Fibroblast of the aortic adventitia (primary cell): ENCODE data around the gene NOLC1. TPM values are rescaled to one million over a fixed set of nuclear protein-coding genes. Genes with fewer than 3 reads are reported as not detected.

Source experiments
- DNase-seq: peaks from one replicate; pipeline ENCODE4 v3.0.0-alpha.2; 2010; ENCODE audit warnings: low read depth
- H3K4me3 ChIP-seq: 2 replicates; pipeline ENCODE4 v1.5.1; 2011; ENCODE audit warnings: low read depth, mild to moderate bottlenecking, control low read depth, low read length, moderate library complexity
- total RNA-seq: library from RNA; depleted of rRNA; stranded (reverse); fragments of >200 nt; gene quantifications from 2 replicates; pipeline ENCODE4 v1.2.3, GENCODE V29; 2012; ENCODE audit warnings: low replicate concordance
- TF ChIP-seq, protein P1 (sequence below): IDR thresholded peaks from 2 replicates; pipeline ENCODE4 v1.5.1; 2011; ENCODE audit warnings: mild to moderate bottlenecking, low read length, control low read depth, inconsistent platforms; ENCODE audit not compliant: insufficient read depth

NOLC1 gene
- total RNA-seq, 1 donor = 45.3 TPM

DNA sequence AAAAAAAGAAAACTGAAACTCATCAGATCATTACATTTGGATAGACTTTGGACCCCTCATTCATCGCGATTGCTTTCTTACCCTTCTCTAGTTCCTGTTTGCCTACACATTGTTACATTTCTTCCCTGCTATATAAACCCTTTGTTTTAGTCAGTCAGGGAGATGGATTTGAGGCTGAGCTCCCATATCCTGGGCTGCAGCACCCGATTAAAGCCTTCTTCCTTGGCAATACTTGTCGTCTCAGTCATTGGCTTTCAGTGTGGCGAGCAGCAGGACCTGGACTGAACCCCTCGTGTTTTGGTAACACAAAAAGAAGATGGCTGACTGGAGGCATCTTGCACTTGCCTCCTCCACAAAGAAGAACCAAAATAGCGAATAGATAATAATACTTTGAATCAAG is 39.8 kb downstream of the NOLC1 start:
- no peak overlapping the region for H3K4me3 ChIP-seq
- TF ChIP-seq, protein P1, sequence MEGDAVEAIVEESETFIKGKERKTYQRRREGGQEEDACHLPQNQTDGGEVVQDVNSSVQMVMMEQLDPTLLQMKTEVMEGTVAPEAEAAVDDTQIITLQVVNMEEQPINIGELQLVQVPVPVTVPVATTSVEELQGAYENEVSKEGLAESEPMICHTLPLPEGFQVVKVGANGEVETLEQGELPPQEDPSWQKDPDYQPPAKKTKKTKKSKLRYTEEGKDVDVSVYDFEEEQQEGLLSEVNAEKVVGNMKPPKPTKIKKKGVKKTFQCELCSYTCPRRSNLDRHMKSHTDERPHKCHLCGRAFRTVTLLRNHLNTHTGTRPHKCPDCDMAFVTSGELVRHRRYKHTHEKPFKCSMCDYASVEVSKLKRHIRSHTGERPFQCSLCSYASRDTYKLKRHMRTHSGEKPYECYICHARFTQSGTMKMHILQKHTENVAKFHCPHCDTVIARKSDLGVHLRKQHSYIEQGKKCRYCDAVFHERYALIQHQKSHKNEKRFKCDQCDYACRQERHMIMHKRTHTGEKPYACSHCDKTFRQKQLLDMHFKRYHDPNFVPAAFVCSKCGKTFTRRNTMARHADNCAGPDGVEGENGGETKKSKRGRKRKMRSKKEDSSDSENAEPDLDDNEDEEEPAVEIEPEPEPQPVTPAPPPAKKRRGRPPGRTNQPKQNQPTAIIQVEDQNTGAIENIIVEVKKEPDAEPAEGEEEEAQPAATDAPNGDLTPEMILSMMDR = no peak
- DNase-seq = no peak

GRCh38 chr10:102195296-102195870 is 43.2 kb downstream of the NOLC1 start:
- DNase-seq = no peak
- TF ChIP-seq, protein P1 = no peak
- H3K4me3 ChIP-seq = no peak overlapping the region

GRCh38 chr10:102196893-102197292 is 44.7 kb downstream of the NOLC1 start:
- DNase-seq = no peak
- TF ChIP-seq, protein P1 = no peak
- no peak overlapping the region for H3K4me3 ChIP-seq

GRCh38 chr10:102198027-102198426 is 45.8 kb downstream of the NOLC1 start:
- DNase-seq = no peak
- TF ChIP-seq, protein P1 = no peak
- H3K4me3 ChIP-seq = no peak overlapping the region

DNA sequence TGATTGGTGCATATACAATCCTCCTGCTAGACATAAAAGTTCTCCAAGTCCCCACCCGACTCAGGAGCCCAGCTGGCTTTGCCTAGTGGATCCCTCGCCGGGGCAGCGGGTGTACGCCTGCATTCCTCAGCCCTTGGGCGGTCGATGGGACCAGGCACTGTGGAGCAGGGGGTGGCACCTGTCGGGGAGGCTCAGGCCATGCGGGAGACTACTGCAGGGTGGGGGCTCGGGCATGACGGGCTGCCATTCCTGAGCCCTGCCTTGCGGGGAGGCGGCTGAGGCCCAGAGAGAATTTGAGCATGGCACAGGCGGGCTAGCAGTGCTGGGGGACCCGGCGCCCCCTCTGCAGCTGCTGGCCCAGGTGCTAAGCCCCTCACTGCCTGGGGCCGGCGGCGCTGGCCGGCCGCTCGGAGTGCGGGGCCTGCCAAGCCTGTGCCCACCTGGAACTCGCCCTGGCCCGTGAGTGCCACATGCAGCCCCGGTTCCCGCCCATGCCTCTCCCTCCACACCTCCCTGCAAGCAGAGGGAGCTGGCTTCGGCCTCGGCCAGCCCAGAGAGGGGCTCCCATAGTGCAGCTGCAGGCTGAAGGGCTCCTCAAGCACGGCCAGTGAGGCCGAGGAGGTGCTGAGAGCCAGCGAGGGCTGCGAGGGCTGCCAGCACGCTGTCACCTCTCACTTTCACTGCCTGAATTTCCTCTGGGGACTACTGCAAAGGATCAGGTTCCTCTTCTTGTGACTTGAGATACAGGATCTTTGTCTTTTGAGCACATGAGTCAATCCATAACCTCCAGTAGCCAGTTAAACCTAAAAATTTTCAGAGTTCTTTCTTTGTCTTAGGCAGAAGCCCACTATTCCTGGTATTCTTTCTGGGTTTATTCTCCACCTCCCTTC is 48.8 kb downstream of the NOLC1 start:
- TF ChIP-seq, protein P1 = no peak
- DNase-seq = no peak
- H3K4me3 ChIP-seq = no peak overlapping the region

DNA sequence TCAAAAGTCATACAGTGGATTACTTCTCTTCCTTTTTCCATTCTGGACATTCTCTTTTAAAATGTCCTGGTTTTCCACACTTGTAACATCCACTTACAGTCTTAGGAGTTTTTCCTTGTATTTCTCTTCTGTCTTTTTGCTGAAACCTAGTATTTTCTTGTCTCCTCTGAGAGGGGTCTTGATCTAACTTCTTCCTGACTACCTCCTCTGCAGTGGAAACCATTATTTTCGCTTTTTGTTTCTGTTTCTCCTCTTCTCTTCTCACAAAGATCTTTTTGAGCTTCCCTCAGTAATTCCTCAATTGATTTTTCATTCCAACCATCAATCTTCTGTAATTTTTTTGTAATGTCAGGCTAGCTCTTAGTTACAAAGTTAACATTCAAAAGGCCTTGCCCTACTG is 50.2 kb downstream of the NOLC1 start:
- DNase-seq = no peak
- TF ChIP-seq, protein P1 = no peak
- no peak overlapping the region for H3K4me3 ChIP-seq
